Tibial artery (tissue), 4 donors: Measurements from ENCODE around the gene FREM1.
A peak's percentile ranks its signal among the peaks of the same experiment; 100 is the strongest.

ENCODE experiments used
- DNase-seq, 2 donors: peaks; one replicate each; pipeline ENCODE4 v3.0.0-alpha.2; 2019
- H3K27ac ChIP-seq, 2 donors: fragments of 200-600 bp; sonication (generic) in 1 of 2; 1 replicate in 1 of 2; 2 replicates in 1 of 2; pipeline ENCODE4 v1.5.1; 2018 to 2019; ENCODE audit warnings: mild to moderate bottlenecking in 1 of 2
- H3K27me3 ChIP-seq, 2 donors: fragments of 200-600 bp; sonication (generic) in 1 of 2; one replicate each; pipeline versions ENCODE4 v1.5.1 to v1.6.0; 2016 to 2019
- H3K36me3 ChIP-seq, 3 donors: fragments of 200-600 bp; sonication (generic) in 2 of 3; one replicate each; pipeline ENCODE4 v1.5.1; 2016 to 2019; ENCODE audit warnings: mild to moderate bottlenecking in 2 of 3
- H3K4me1 ChIP-seq, 4 donors: fragments of 200-600 bp; sonication (generic) in 2 of 4; 1 replicate in 3 of 4; 2 replicates in 1 of 4; pipeline ENCODE4 v1.5.1; 2016 to 2019
- H3K4me3 ChIP-seq, 2 donors: fragments of 200-600 bp; sonication (generic) in 1 of 2; 1 replicate in 1 of 2; 2 replicates in 1 of 2; pipeline ENCODE4 v1.5.1; 2018 to 2019; ENCODE audit warnings: mild to moderate bottlenecking in 2 of 2
- H3K9me3 ChIP-seq, 3 donors: fragments of 200-600 bp; sonication (generic) in 1 of 3; one replicate each; pipeline ENCODE4 v1.5.1; 2016 to 2019
- intact Hi-C: fragments of 100-400 bp; cut with DNase I; formaldehyde crosslinking; loops from one replicate; pipeline ENCODE4 v1.15.0; 2023; ENCODE audit warnings: low total_unique reads
- TF ChIP-seq, protein P1 (sequence below), 2 experiments: fragments of 200-600 bp in 1 of 2; fragments of 450-650 bp in 1 of 2; IDR thresholded peaks; one replicate each; pipeline ENCODE4 v1.5.1; 2017 to 2019; ENCODE audit warnings: antibody characterized with exemption in 2 of 2, mild to moderate bottlenecking in 1 of 2, moderate library complexity in 1 of 2

FREM1 gene

DNA sequence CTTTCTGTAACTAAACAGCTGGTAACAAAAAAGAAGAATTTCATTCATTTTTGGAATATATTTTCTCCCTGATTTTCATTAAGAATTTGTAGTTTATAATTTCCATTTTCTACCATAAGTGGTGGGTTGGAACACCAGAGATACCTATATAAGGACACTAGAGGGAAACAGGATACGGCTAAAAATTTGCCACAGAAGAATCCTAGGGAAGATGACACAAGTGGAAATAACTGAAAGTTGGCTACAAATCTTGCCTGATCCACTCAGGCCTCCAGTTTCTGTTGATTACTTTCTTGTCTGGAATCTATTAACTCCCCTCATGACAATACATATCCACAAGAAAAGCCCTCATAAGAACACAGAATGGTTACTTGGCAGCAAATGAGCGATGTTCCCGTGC, 46.8 kb downstream of the FREM1 start:
- no peak overlapping the region for H3K27ac ChIP-seq
- DNase-seq = no peak
- peaks cover 0 to 6% (median 0%) of the 10 kb centered on the region in 4 donors for H3K4me1 ChIP-seq
- peaks cover 0 to 6% (median 0%) of the 10 kb centered on the region in 3 donors for H3K36me3 ChIP-seq
- H3K9me3 ChIP-seq = no peaks in the 10 kb centered on the region
- TF ChIP-seq, protein P1, sequence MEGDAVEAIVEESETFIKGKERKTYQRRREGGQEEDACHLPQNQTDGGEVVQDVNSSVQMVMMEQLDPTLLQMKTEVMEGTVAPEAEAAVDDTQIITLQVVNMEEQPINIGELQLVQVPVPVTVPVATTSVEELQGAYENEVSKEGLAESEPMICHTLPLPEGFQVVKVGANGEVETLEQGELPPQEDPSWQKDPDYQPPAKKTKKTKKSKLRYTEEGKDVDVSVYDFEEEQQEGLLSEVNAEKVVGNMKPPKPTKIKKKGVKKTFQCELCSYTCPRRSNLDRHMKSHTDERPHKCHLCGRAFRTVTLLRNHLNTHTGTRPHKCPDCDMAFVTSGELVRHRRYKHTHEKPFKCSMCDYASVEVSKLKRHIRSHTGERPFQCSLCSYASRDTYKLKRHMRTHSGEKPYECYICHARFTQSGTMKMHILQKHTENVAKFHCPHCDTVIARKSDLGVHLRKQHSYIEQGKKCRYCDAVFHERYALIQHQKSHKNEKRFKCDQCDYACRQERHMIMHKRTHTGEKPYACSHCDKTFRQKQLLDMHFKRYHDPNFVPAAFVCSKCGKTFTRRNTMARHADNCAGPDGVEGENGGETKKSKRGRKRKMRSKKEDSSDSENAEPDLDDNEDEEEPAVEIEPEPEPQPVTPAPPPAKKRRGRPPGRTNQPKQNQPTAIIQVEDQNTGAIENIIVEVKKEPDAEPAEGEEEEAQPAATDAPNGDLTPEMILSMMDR (IDR thresholded peaks at IDR 0.05) = no peak
- H3K27me3 ChIP-seq = no peaks in the 10 kb centered on the region
- intact Hi-C loops = no loop called here
- H3K4me3 ChIP-seq = no peak overlapping the region

DNA sequence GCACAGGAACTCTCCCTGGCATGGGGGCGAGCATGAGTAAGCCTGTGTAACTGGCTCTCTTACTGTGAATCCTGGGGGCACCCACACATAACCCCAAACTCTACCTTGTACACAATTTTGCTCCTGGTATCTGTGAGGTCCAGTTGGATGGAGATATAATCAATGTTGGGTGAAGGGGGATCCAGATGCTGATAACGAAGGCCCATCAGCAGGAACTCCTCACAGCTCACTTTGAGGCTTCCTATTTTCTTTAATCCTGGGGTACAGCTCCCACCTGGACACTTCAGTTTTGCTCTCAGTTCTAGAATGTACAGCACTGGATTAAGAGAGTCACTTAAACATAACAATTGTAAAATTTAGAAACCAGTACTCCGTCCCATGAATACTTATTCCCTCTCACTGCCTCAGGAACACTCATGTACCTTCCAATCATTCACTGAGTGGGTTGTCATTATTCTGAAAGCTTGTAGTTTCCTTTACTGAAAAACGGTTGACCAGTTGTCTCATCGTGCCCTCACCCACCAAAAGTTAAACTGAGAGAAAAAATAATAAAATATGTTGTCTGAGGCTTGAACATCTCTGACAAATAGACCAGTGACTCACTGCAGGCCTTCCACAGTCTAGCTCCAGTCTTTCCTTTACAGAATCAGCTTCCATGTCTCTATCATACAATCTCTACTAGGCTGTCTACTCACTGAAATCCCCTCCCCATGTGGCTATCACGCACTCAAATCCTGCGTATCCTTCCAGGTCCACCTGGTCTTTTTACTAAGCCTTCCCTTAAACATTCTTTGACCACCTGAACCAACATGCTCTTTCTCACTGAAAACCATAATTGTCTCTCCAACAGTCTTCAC, 52.6 kb downstream of the FREM1 start:
- Histone ChIP-seq H3K27me3 (no peaks in the 10 kb centered on the region), H3K27ac (no peak overlapping the region), H3K4me1 (no peaks in the 10 kb centered on the region), H3K9me3 (no peaks in the 10 kb centered on the region), H3K36me3 (peaks cover 1 to 10% (median 5%) of the 10 kb centered on the region in 3 donors), H3K4me3 (no peak overlapping the region)
- no peak for DNase-seq
- TF ChIP-seq, protein P1 (IDR thresholded peaks at IDR 0.05) = no peak
- intact Hi-C loops = no loop called here

DNA sequence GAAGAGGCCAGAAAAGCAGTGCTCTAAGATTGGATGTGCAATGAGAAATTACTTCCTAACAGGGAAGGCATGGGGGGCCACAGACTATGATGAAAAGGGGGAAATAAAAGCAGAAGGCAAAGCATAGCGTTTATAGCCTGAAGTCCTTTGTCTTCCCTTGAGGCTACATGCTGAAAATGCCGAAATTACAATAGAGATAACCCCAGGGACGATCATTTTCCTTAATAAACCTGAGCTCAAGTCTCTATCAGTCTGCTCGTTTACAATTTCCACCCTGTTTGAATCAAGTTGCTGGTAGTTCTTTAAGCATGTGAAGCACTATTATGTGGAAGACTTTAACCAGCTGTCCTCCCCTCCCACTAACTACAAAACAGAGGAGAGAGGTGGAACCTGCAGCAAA, 60.4 kb downstream of the FREM1 start:
- no peaks in the 10 kb centered on the region for H3K9me3 ChIP-seq
- no peak overlapping the region for H3K27ac ChIP-seq
- peaks cover 24 to 45% (median 28%) of the 10 kb centered on the region in 3 donors for H3K36me3 ChIP-seq
- no peaks in the 10 kb centered on the region for H3K4me1 ChIP-seq
- TF ChIP-seq, protein P1 (IDR thresholded peaks at IDR 0.05) = no peak
- no peaks in the 10 kb centered on the region for H3K27me3 ChIP-seq
- intact Hi-C loops = no loop called here
- no peak for DNase-seq
- no peak overlapping the region for H3K4me3 ChIP-seq

DNA sequence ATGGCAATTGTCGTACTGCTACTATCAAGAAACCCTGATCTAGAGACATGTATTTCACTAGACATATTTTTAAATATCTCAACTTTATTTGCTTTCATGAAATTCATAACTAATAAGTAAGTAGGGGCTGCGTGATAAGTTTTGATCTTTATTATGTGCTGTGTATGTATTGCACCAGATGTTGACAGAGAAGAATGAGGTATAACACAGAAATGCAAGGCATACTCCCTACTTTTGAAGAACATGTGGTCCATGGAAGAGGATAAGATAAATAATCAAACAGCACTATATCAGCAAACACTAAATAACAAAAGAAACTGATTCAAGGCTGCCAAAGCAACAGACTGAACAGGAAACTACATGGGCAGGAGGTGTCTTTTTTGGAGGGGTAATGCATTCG, 60.9 kb downstream of the FREM1 start:
- Histone ChIP-seq H3K27ac (no peak overlapping the region), H3K4me3 (no peak overlapping the region), H3K36me3 (peaks cover 27 to 51% (median 28%) of the 10 kb centered on the region in 3 donors), H3K27me3 (no peaks in the 10 kb centered on the region), H3K9me3 (no peaks in the 10 kb centered on the region), H3K4me1 (no peaks in the 10 kb centered on the region)
- no peak for DNase-seq
- intact Hi-C loops = no loop called here
- TF ChIP-seq, protein P1 (IDR thresholded peaks at IDR 0.05) = no peak

DNA sequence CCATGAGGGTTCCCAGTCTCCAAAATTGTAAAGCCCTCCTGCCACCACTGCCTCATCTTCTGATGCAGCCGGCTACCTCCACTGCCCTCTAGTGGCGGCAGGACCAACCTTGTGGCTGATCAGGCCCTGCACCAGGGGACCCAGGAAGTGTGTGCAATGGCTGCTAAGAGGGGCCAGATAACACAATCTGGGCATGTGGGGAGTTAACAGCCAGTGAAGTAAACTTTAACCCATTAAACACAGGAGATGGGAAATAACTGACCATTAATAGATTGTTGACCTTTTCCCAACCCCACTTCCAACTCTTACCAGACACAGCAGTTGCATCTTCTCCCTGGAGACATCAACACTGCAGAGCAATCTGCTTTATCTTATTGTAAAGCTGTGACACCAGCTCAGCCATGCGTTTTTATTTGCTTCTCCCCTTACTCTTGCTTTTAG, 63.3 kb downstream of the FREM1 start:
- DNase-seq = peak in 1 of 2 donors; percentile 27
- no peak overlapping the region for H3K4me3 ChIP-seq
- intact Hi-C loops = no loop called here

More for the DNA sequence above, 63.3 kb downstream of the FREM1 start:
- Histone ChIP-seq H3K36me3 (peaks cover 26 to 64% (median 33%) of the 10 kb centered on the region in 3 donors), H3K9me3 (no peaks in the 10 kb centered on the region), H3K4me1 (no peaks in the 10 kb centered on the region), H3K27me3 (no peaks in the 10 kb centered on the region), H3K27ac (no peak overlapping the region)
- TF ChIP-seq, protein P1 (IDR thresholded peaks at IDR 0.05) = peak; percentile 39 to 61
